Measurements from ENCODE around the gene NDFIP2. TPM values are rescaled to one million over a fixed set of nuclear protein-coding genes. Genes with fewer than 3 reads are reported as not detected.
"Not testable (repeated sequence)": the region's sequence is repeated elsewhere in the genome, so short reads cannot be mapped to it uniquely, and the experiment has no call there.

The NDFIP2 gene
- total RNA-seq, 1 donor from 2014 or later, result 40.0 TPM

DNA sequence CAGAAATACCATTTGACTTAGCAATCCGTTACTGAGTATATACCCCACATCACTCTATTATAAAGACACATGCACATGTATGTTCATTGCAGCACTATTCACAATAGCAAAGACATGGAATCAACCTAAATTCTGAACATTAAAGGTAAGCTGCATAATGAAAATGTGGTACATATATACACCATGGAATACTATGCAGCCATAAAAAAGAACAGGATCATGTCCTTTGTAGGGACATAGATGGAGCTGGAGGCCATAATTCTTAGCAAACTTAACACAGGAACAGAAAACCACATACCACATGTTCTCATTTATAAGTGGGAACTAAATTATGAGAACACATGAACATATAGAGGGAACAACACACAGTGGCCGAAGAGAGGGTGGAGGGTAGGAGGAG lies 85.2 kb downstream of the NDFIP2 start:
- Mint-ChIP-seq H3K4me1 (peaks cover 5% of the 10 kb centered on the region), H3K27ac (no peak overlapping the region), H3K27me3 (ENCODE audit: low read depth) (no peaks in the 10 kb centered on the region), H3K36me3 (peaks cover 22% of the 10 kb centered on the region), H3K4me3 (no peak overlapping the region), H3K9me3 (peaks cover 46% of the 10 kb centered on the region)
- DNase-seq (ENCODE audit: low spot score in 2 of 2, unreplicated experiment in 2 of 2), result no peak
- TF ChIP-seq, protein P1, sequence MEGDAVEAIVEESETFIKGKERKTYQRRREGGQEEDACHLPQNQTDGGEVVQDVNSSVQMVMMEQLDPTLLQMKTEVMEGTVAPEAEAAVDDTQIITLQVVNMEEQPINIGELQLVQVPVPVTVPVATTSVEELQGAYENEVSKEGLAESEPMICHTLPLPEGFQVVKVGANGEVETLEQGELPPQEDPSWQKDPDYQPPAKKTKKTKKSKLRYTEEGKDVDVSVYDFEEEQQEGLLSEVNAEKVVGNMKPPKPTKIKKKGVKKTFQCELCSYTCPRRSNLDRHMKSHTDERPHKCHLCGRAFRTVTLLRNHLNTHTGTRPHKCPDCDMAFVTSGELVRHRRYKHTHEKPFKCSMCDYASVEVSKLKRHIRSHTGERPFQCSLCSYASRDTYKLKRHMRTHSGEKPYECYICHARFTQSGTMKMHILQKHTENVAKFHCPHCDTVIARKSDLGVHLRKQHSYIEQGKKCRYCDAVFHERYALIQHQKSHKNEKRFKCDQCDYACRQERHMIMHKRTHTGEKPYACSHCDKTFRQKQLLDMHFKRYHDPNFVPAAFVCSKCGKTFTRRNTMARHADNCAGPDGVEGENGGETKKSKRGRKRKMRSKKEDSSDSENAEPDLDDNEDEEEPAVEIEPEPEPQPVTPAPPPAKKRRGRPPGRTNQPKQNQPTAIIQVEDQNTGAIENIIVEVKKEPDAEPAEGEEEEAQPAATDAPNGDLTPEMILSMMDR (IDR thresholded peaks at IDR 0.05; ENCODE audit: unreplicated experiment), result no peak

GRCh38 chr13:79571147-79571546 lies 90.2 kb downstream of the NDFIP2 start:
- Mint-ChIP-seq H3K36me3 (peaks cover 3% of the 10 kb centered on the region), H3K4me3 (no peak overlapping the region), H3K27ac (no peak overlapping the region), H3K27me3 (ENCODE audit: low read depth) (no peaks in the 10 kb centered on the region), H3K4me1 (peaks cover 10% of the 10 kb centered on the region), H3K9me3 (peaks cover 16% of the 10 kb centered on the region)
- TF ChIP-seq, protein P1 (IDR thresholded peaks at IDR 0.05; ENCODE audit: unreplicated experiment), result no peak
- DNase-seq (ENCODE audit: low spot score in 2 of 2, unreplicated experiment in 2 of 2), result no peak

- not testable (repeated sequence) for H3K27ac Mint-ChIP-seq
These were observed 92.9 kb downstream of the NDFIP2 start for GRCh38 chr13:79573892-79574291.

GRCh38 chr13:79581870-79582315 lies 100.9 kb downstream of the NDFIP2 start:
- Mint-ChIP-seq H3K36me3 (peaks cover 10% of the 10 kb centered on the region), H3K27me3 (ENCODE audit: low read depth) (no peaks in the 10 kb centered on the region), H3K4me3 (no peak overlapping the region), H3K9me3 (peaks cover 27% of the 10 kb centered on the region), H3K27ac (no peak overlapping the region), H3K4me1 (no peaks in the 10 kb centered on the region)
- TF ChIP-seq, protein P1 (IDR thresholded peaks at IDR 0.05; ENCODE audit: unreplicated experiment), result no peak
- DNase-seq (ENCODE audit: low spot score in 2 of 2, unreplicated experiment in 2 of 2), result no peak

More at GRCh38 chr13:79573892-79574291, 92.9 kb downstream of the NDFIP2 start:
- not testable (repeated sequence) for DNase-seq (ENCODE audit: low spot score in 2 of 2, unreplicated experiment in 2 of 2); H3K27me3 Mint-ChIP-seq (ENCODE audit: low read depth); H3K36me3 Mint-ChIP-seq; H3K4me3 Mint-ChIP-seq
- peaks cover 28% of the 10 kb centered on the region for H3K9me3 Mint-ChIP-seq
- H3K4me1 Mint-ChIP-seq, result peaks cover 10% of the 10 kb centered on the region

DNA sequence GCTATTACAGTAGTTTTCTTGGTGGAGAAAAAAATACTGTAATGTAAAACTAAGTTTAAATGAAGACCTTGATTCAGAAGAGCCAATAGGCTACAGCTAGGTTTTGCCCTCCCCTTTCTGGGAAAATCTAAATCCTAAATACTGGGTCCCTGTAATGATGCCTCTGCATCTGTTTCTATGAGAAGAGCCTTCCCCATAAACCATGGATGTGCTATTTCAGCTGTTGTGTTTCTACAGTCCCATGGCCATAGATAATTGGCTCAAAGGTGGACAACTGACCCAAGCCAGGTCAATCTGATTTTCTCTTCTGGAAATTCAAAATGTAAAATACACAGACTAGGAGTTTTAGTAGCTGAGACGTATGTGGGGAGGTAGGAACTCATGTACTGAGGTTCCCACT lies 101.9 kb downstream of the NDFIP2 start:
- DNase-seq (ENCODE audit: low spot score in 2 of 2, unreplicated experiment in 2 of 2), result no peak
- TF ChIP-seq, protein P1 (IDR thresholded peaks at IDR 0.05; ENCODE audit: unreplicated experiment), result no peak
- Mint-ChIP-seq H3K36me3 (peaks cover 10% of the 10 kb centered on the region), H3K4me3 (no peak overlapping the region), H3K9me3 (peaks cover 18% of the 10 kb centered on the region), H3K27me3 (ENCODE audit: low read depth) (no peaks in the 10 kb centered on the region), H3K27ac (no peak overlapping the region), H3K4me1 (no peaks in the 10 kb centered on the region)

DNA sequence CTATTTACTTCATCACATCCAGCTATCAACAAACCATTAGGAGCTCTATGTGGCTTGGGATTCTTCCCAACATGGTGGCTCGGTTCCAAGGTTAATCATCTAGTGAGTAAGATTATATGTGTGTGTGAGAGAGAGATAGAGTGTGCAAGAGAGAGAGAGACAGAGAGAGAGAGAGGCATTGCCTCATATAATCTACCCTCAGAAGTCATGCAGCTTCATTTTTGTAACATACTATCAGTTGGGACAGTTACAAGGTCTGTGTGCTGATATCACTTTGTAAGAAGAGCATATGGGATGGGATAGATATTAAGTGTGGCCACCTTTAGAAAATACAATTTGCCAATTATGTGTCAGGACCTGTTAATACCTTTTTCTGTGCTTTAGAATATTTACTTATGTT lies 104.1 kb downstream of the NDFIP2 start:
- DNase-seq (ENCODE audit: low spot score in 2 of 2, unreplicated experiment in 2 of 2), result no peak
- Mint-ChIP-seq H3K4me1 (peaks cover 3% of the 10 kb centered on the region), H3K4me3 (no peak overlapping the region), H3K36me3 (peaks cover 19% of the 10 kb centered on the region), H3K9me3 (peaks cover 30% of the 10 kb centered on the region), H3K27me3 (ENCODE audit: low read depth) (no peaks in the 10 kb centered on the region), H3K27ac (no peak overlapping the region)
- TF ChIP-seq, protein P1 (IDR thresholded peaks at IDR 0.05; ENCODE audit: unreplicated experiment), result no peak

Data from mesothelial cell of epicardium (in vitro differentiated cells).